Lung (tissue), 12 donors: ENCODE data around the gene OLIG1. TPM values are rescaled to one million over a fixed set of nuclear protein-coding genes. Genes with fewer than 3 reads are reported as not detected.

Source experiments
- ATAC-seq: fragments of 200-7000 bp; cut with Tn5 transposase; one replicate; pipeline ENCODE4 v1.9.1; 2020; ENCODE audit warnings: moderate number of reproducible peaks; ENCODE audit not compliant: insufficient read depth, low FRiP score
- DNase-seq, 3 donors: peaks; one replicate each; pipeline ENCODE4 v3.0.0-alpha.2; 2013 to 2017
- H3K27ac ChIP-seq, 2 donors: one replicate each; pipeline ENCODE4 v1.5.1; 2013; ENCODE audit warnings: mild to moderate bottlenecking in 2 of 2, moderate library complexity in 2 of 2, control low read depth in 1 of 2, inconsistent platforms in 1 of 2, low read depth in 1 of 2, low read length in 1 of 2
- H3K27me3 ChIP-seq, 3 donors: one replicate each; pipeline ENCODE4 v1.5.1; 2013; ENCODE audit warnings: low read length in 2 of 3; ENCODE audit not compliant: control insufficient read depth in 3 of 3, insufficient read depth in 3 of 3
- H3K36me3 ChIP-seq, 4 donors: one replicate each; pipeline ENCODE4 v1.5.1; 2013; ENCODE audit warnings: low read length in 4 of 4, mild to moderate bottlenecking in 1 of 4, moderate library complexity in 1 of 4; ENCODE audit not compliant: control insufficient read depth in 4 of 4, insufficient read depth in 4 of 4
- H3K4me1 ChIP-seq, 5 donors: one replicate each; pipeline ENCODE4 v1.5.1; 2013; ENCODE audit warnings: low read length in 5 of 5, mild to moderate bottlenecking in 2 of 5, moderate library complexity in 1 of 5; ENCODE audit not compliant: control insufficient read depth in 5 of 5, insufficient read depth in 5 of 5
- H3K4me3 ChIP-seq: one replicate; pipeline ENCODE4 v1.5.1; 2013; ENCODE audit warnings: mild to moderate bottlenecking, control low read depth, moderate library complexity
- H3K9ac ChIP-seq, 2 donors: one replicate each; pipeline ENCODE4 v1.5.1; 2013; ENCODE audit warnings: low read length in 2 of 2, control low read depth in 1 of 2; ENCODE audit not compliant: insufficient read depth in 1 of 2
- H3K9me3 ChIP-seq, 4 donors: one replicate each; pipeline ENCODE4 v1.5.1; 2013; ENCODE audit warnings: low read length in 3 of 4, mild to moderate bottlenecking in 1 of 4, moderate library complexity in 1 of 4; ENCODE audit not compliant: control insufficient read depth in 4 of 4, insufficient read depth in 3 of 4
- WGBS, 2 donors: extraction: QIAGEN DNeasy Blood & Tissue Kit; methylation state at CpG; one replicate each; pipeline ENCODE4 v1.1.7; 2013; 5-methylcytosine and 5-hydroxymethylcytosine counted together
- polyA plus RNA-seq, 2 donors: library from polyadenylated mRNA; stranded (reverse); fragments of 200-250 nt; gene quantifications; one replicate each; pipeline ENCODE4 v1.2.1, GENCODE V29; 2013
- total RNA-seq, 2 donors: library from RNA; depleted of rRNA in 1 of 2; stranded (reverse); fragments of >200 nt in 1 of 2; gene quantifications; one replicate each; pipeline ENCODE4 v1.2.1, GENCODE V29; 2014 to 2021
- TF ChIP-seq, protein P1 (sequence below): IDR thresholded peaks from 2 replicates; pipeline ENCODE4 v1.5.1; 2012; ENCODE audit warnings: mild to moderate bottlenecking; ENCODE audit errors: control extremely low read depth, extremely low read depth
- donor health status: control.
- donor health status: control.
- donor health status: Bipolar disorder and iron deficiency.
- donor health status: healthy.
- donor health status: DM: yes; HTN: yes; CAD: no.

Gene OLIG1
- total and polyA plus RNA-seq, 4 donors, result 1.2 to 4.1 (median 1.7) TPM

DNA sequence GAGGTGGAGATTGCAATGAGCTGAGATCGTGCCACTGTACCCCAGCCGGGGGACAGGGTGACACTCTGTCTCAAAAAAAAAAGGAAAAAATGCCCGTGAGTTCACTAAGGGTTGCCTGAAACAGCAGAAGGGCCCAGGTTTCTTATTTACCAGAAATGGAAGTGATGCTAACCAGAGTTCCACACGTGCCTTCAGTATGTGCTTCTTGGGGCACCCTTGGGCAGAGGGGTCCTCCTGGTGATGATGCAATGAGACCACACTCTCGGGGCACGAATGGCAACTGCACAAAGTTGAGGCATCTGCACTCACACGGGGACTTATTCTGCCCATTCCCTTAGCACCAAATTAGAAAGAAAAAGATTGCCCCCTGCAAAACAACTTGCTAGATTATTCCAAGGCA, 29.2 kb downstream of the OLIG1 start:
- no peak for DNase-seq
- ATAC-seq, result no peak
- Histone ChIP-seq H3K4me3 (no peak overlapping the region), H3K4me1 (no peaks in the 10 kb centered on the region), H3K9me3 (peaks cover 0 to 3% (median 0%) of the 10 kb centered on the region in 4 donors), H3K36me3 (no peaks in the 10 kb centered on the region), H3K9ac (no peak overlapping the region), H3K27me3 (peaks cover 4 to 6% (median 6%) of the 10 kb centered on the region in 3 donors), H3K27ac (no peak overlapping the region)
- TF ChIP-seq, protein P1, sequence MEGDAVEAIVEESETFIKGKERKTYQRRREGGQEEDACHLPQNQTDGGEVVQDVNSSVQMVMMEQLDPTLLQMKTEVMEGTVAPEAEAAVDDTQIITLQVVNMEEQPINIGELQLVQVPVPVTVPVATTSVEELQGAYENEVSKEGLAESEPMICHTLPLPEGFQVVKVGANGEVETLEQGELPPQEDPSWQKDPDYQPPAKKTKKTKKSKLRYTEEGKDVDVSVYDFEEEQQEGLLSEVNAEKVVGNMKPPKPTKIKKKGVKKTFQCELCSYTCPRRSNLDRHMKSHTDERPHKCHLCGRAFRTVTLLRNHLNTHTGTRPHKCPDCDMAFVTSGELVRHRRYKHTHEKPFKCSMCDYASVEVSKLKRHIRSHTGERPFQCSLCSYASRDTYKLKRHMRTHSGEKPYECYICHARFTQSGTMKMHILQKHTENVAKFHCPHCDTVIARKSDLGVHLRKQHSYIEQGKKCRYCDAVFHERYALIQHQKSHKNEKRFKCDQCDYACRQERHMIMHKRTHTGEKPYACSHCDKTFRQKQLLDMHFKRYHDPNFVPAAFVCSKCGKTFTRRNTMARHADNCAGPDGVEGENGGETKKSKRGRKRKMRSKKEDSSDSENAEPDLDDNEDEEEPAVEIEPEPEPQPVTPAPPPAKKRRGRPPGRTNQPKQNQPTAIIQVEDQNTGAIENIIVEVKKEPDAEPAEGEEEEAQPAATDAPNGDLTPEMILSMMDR, result no peak
- 77 to 78% methylated on average over 7 of the region's 7 CpGs for WGBS, 2 donors

DNA sequence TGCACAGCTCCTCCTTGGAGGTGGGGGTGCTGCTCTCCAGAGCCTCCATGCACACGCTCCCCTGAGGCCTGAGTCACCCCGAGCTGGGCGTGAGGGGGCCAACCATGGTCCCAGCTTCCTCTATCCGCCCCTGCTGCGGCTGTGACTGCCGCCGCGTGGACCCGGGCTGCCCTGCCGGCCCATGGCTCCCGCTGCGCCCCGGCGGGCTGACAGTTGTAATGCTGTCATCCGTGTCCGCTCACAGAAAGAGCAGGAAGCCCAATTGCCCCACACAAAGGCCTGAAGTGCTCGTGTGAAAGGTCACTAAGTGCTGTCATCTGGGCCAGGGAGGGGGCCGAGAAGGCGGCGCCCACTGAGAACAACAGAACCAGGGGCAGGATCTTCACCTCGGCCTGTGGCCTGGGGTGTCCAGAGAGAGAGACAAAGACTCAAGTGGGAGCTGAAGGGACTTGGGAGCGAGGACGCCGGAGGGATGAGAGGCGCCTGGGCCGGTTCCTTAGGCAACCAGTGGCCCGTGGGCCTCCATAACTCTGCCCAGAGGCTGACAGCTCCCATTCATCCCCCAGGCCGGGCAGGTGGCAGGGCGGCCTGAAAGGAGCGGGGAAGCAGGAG, 31.5 kb downstream of the OLIG1 start:
- Histone ChIP-seq H3K4me3 (no peak overlapping the region), H3K4me1 (no peaks in the 10 kb centered on the region), H3K36me3 (no peaks in the 10 kb centered on the region), H3K27me3 (peaks cover 2 to 21% (median 8%) of the 10 kb centered on the region in 3 donors), H3K9ac (no peak overlapping the region), H3K27ac (no peak overlapping the region), H3K9me3 (peaks cover 0 to 6% (median 0%) of the 10 kb centered on the region in 4 donors)
- DNase-seq (no peak), ATAC-seq (peak; percentile 19)
- TF ChIP-seq, protein P1, result no peak
- 55 to 62% methylated on average over 30 of the region's 30 CpGs for WGBS, 2 donors

GRCh38 chr21:33105088-33105487, 35.1 kb downstream of the OLIG1 start:
- Histone ChIP-seq H3K36me3 (no peaks in the 10 kb centered on the region), H3K9me3 (peaks cover 0 to 9% (median 0%) of the 10 kb centered on the region in 4 donors), H3K27ac (no peak overlapping the region), H3K27me3 (peaks cover 16 to 42% (median 23%) of the 10 kb centered on the region in 3 donors), H3K4me1 (peaks cover 0 to 3% (median 0%) of the 10 kb centered on the region in 5 donors), H3K9ac (no peak overlapping the region), H3K4me3 (no peak overlapping the region)
- 42 to 71% methylated on average over 2 of the region's 2 CpGs for WGBS, 2 donors
- DNase-seq, result no peak
- TF ChIP-seq, protein P1, result no peak
- ATAC-seq, result no peak
